ENCODE data around the gene ABLIM1.

GRCh38 chr10:114697061-114697598 is 39.1 kb upstream of the ABLIM1 start:
- no peak for TF ChIP-seq POLR2AphosphoS5 (IDR thresholded peaks at IDR 0.05)
- TF ChIP-seq, protein P1, sequence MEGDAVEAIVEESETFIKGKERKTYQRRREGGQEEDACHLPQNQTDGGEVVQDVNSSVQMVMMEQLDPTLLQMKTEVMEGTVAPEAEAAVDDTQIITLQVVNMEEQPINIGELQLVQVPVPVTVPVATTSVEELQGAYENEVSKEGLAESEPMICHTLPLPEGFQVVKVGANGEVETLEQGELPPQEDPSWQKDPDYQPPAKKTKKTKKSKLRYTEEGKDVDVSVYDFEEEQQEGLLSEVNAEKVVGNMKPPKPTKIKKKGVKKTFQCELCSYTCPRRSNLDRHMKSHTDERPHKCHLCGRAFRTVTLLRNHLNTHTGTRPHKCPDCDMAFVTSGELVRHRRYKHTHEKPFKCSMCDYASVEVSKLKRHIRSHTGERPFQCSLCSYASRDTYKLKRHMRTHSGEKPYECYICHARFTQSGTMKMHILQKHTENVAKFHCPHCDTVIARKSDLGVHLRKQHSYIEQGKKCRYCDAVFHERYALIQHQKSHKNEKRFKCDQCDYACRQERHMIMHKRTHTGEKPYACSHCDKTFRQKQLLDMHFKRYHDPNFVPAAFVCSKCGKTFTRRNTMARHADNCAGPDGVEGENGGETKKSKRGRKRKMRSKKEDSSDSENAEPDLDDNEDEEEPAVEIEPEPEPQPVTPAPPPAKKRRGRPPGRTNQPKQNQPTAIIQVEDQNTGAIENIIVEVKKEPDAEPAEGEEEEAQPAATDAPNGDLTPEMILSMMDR (IDR thresholded peaks at IDR 0.05) = no peak

Data from transverse colon (tissue), 4 donors.